AG04449 (cell line): Measurements from ENCODE around the gene ADCY7.

ENCODE experiments used
- CTCF ChIA-PET: fragments of 350-600 bp; formaldehyde crosslinking; extraction: SDS; loops from one replicate; lab custom pipeline; 2021; ENCODE audit warnings: antibody characterized with exemption; lab: Yijun Ruan, JAX
- POLR2A ChIA-PET: fragments of 400-600, 350-600 bp; formaldehyde crosslinking; extraction: SDS; loops from one replicate; lab custom pipeline; 2020; ENCODE audit warnings: antibody characterized with exemption, inconsistent platforms; lab: Yijun Ruan, JAX
- DNase-seq: peaks from one replicate; pipeline ENCODE4 v3.0.0-alpha.2; 2010; ENCODE audit warnings: low read depth, low spot score
- H3K4me3 ChIP-seq: 2 replicates; pipeline ENCODE4 v1.5.1; 2011; ENCODE audit warnings: low read depth, mild to moderate bottlenecking, control low read depth, low read length
- CTCF ChIP-seq: IDR thresholded peaks from one replicate; pipeline ENCODE4 v1.5.1; 2011; ENCODE audit warnings: mild to moderate bottlenecking, moderate library complexity, low read length, control low read depth, inconsistent platforms; ENCODE audit not compliant: insufficient read depth; ENCODE audit errors: missing control alignments

The ADCY7 gene

GRCh38 chr16:50266337-50267091 lies at the start of gene ADCY7:
Gene ADCY7, plus strand, starts transcription at chr16:50266551. Its CDS starts 21,629 bp downstream, at chr16:50288180.
- DNase-seq: peak; percentile 42
- TF ChIP-seq CTCF: no peak
- CTCF ChIA-PET: interaction anchor here (1.2 kb wide), 1 partner anchor 14 kb away, joined by 3 read pairs; no protein-coding TSS in a partner anchor
- POLR2A ChIA-PET: interaction anchor here (0.6 to 0.9 kb wide), 4 partner anchors 16 to 77 kb away, joined by 3 read pairs; no protein-coding TSS in a partner anchor
- H3K4me3 ChIP-seq: peak within 1 kb of the TSS; percentile 64

GRCh38 chr16:50219402-50219975 lies 46.9 kb upstream of the ADCY7 start:
- POLR2A ChIA-PET: no interaction called here
- DNase-seq: no peak
- no peak overlapping the region for H3K4me3 ChIP-seq
- CTCF ChIA-PET: interaction anchor here (2.6 to 3.6 kb wide), 2 partner anchors 8 to 135 kb away, joined by 8 to 26 read pairs; no protein-coding TSS in a partner anchor
- TF ChIP-seq CTCF: no peak

DNA sequence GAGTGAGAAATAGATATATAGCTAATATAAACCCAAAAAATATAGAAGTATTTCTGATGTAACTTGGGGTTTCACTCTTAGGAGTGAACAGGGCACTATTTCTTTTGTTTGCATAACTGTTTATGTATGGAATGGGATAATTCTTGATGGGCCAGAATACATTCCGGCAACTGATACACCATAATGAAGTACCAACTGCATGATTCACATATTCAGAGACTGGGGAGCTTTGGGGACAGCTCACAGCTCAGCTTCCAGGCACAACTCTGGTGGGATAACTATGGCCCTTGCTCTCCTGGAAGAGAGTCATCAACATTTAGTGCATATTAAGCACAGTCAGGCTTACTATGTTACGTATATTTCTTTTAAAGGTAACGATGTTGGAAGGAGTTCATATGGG lies 42.1 kb upstream of the ADCY7 start:
- TF ChIP-seq CTCF: no peak
- no peak for DNase-seq
- ChIA-PET CTCF (interaction anchor here (0.8 to 3.0 kb wide), 3 partner anchors 10 to 441 kb away, joined by 3 to 15 read pairs (median 3); no protein-coding TSS in a partner anchor), POLR2A (no interaction called here)
- H3K4me3 ChIP-seq: no peak overlapping the region

DNA sequence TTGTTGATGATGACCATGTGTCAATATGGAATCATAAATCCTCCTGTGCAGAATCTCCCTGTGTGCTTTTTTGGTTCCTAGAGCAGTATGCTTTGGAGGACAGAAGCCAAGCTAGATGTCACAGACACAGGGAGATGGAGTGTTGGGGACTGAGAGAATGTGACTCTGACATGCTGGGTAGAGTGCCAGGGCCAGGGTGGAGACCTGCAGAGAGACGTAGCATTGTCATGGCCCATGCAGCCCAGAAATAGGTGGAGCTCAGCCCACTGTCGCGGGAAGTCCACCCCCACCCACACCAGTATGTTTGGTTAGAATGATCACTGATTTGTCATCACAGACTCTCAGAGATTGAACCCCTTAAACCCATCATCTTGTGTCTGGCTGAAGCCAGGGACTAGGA lies 39.2 kb upstream of the ADCY7 start:
- POLR2A ChIA-PET: no interaction called here
- CTCF ChIA-PET: interaction anchor here (0.9 to 3.0 kb wide), 5 partner anchors 12 to 439 kb away, joined by 3 to 17 read pairs (median 3); no protein-coding TSS in a partner anchor
- H3K4me3 ChIP-seq: no peak overlapping the region
- no peak for TF ChIP-seq CTCF
- no peak for DNase-seq

GRCh38 chr16:50227665-50228064 lies 38.7 kb upstream of the ADCY7 start:
- H3K4me3 ChIP-seq: no peak overlapping the region
- DNase-seq: no peak
- ChIA-PET POLR2A (no interaction called here), CTCF (interaction anchor here (0.9 to 3.0 kb wide), 7 partner anchors 12 to 438 kb away, joined by 3 to 17 read pairs (median 4); partner anchors contain the start of gene CNEP1R1)
- TF ChIP-seq CTCF: no peak
